IMR-90 (cell line): ENCODE data around the gene CFAP97D2. TPM values are rescaled to one million over a fixed set of nuclear protein-coding genes. Genes with fewer than 3 reads are reported as not detected.
A peak's percentile ranks its signal among the peaks of the same experiment; 100 is the strongest.

Source experiments
- ATAC-seq: fragments of 200-7000 bp; cut with Tn5 transposase; 2 replicates; pipeline ENCODE4 v1.9.1; 2020; ENCODE audit warnings: low read depth, mild to moderate bottlenecking, moderate library complexity
- BruUV-seq: library from RNA; stranded (reverse); fragments of 400-500 nt; replicated peaks from 2 replicates; lab custom pipeline; 2021; lab: Mats Ljungman, UMichigan
- CTCF ChIA-PET: fragments of 300-600 bp; formaldehyde crosslinking; extraction: SDS; loops from one replicate; lab custom pipeline; 2021; ENCODE audit warnings: antibody characterized with exemption; lab: Yijun Ruan, JAX
- POLR2A ChIA-PET: fragments of 300-600 bp; sonication (Branson Sonifier 250); formaldehyde crosslinking; loops from one replicate; lab custom pipeline; 2022; ENCODE audit warnings: antibody characterized with exemption; ENCODE audit not compliant: unreplicated experiment; lab: Charles Lee
- DNase-seq: peaks from one replicate; pipeline ENCODE4 v3.0.0; 2013
- H2AFZ ChIP-seq: replicated peaks from 2 replicates; pipeline ENCODE3; 2013; ENCODE audit warnings: low read length, mild to moderate bottlenecking; ENCODE audit not compliant: poor library complexity
- H2AK5ac ChIP-seq: 2 replicates; pipeline ENCODE4 v1.6.1; 2013; ENCODE audit warnings: low read depth, low read length, inconsistent platforms
- H2AK9ac ChIP-seq: replicated peaks from 2 replicates; pipeline ENCODE3; 2013; ENCODE audit warnings: mild to moderate bottlenecking, low read depth, low read length, moderate library complexity; ENCODE audit not compliant: poor library complexity
- H2BK120ac ChIP-seq: 2 replicates; pipeline ENCODE4 v1.6.1; 2013; ENCODE audit warnings: low read depth, low read length, inconsistent platforms
- H2BK15ac ChIP-seq: 3 replicates; pipeline ENCODE4 v1.6.1; 2013; ENCODE audit warnings: low read depth, low read length, inconsistent platforms
- H2BK20ac ChIP-seq: 2 replicates; pipeline ENCODE4 v1.6.1; 2013; ENCODE audit warnings: low read depth, mild to moderate bottlenecking, inconsistent platforms, low read length, moderate library complexity
- H2BK5ac ChIP-seq: 2 replicates; pipeline ENCODE4 v1.6.1; 2013; ENCODE audit warnings: mild to moderate bottlenecking, low read depth, low read length, inconsistent platforms; ENCODE audit not compliant: poor library complexity, severe bottlenecking
- H3K14ac ChIP-seq: replicated peaks from 2 replicates; pipeline ENCODE4 v1.6.1; 2013; ENCODE audit warnings: low read depth, low read length, inconsistent platforms
- H3K18ac ChIP-seq: 2 replicates; pipeline ENCODE4 v1.6.1; 2013; ENCODE audit warnings: low read depth, low read length, control low read depth
- H3K23ac ChIP-seq: 2 replicates; pipeline ENCODE4 v1.6.1; 2013; ENCODE audit warnings: low read depth, low read length, inconsistent platforms
- H3K27ac ChIP-seq: 2 replicates; pipeline ENCODE4 v1.5.1; 2013; ENCODE audit warnings: mild to moderate bottlenecking, control low read depth, low read length; ENCODE audit not compliant: insufficient read depth
- H3K27me3 ChIP-seq: 2 replicates; pipeline ENCODE4 v1.6.1; 2013; ENCODE audit warnings: low read length; ENCODE audit not compliant: control insufficient read depth, insufficient read depth
- H3K36me3 ChIP-seq: 2 replicates; pipeline ENCODE4 v1.6.1; 2013; ENCODE audit warnings: low read length, mixed read lengths; ENCODE audit not compliant: control insufficient read depth, insufficient read depth
- H3K4ac ChIP-seq: 2 replicates; pipeline ENCODE4 v1.6.1; 2013; ENCODE audit warnings: low read depth, low read length, inconsistent platforms
- H3K4me1 ChIP-seq: 2 replicates; pipeline ENCODE4 v1.6.1; 2013; ENCODE audit warnings: low read length, mixed read lengths; ENCODE audit not compliant: control insufficient read depth, insufficient read depth
- H3K4me2 ChIP-seq: 2 replicates; pipeline ENCODE4 v1.6.1; 2013; ENCODE audit warnings: low read depth, mild to moderate bottlenecking, control low read depth, low read length, moderate library complexity
- H3K4me3 ChIP-seq: 2 replicates; pipeline ENCODE4 v1.5.1; 2013; ENCODE audit warnings: low read depth, mild to moderate bottlenecking, control low read depth, low read length, moderate library complexity; ENCODE audit not compliant: insufficient read depth
- H3K56ac ChIP-seq: 2 replicates; pipeline ENCODE4 v1.6.1; 2013; ENCODE audit warnings: low read length, inconsistent platforms; ENCODE audit not compliant: insufficient read depth; ENCODE audit errors: extremely low read depth
- H3K79me1 ChIP-seq, 2 experiments: 2 replicates each; pipeline ENCODE4 v1.6.1; 2013; ENCODE audit warnings: low read length in 2 of 2, inconsistent platforms in 1 of 2, low read depth in 1 of 2
- H3K9ac ChIP-seq: 2 replicates; pipeline ENCODE4 v1.6.1; 2013; ENCODE audit warnings: low read depth, low read length, control low read depth
- H3K9me1 ChIP-seq: 2 replicates; pipeline ENCODE4 v1.6.1; 2013; ENCODE audit warnings: low read length, inconsistent platforms; ENCODE audit not compliant: insufficient read depth
- H3K9me3 ChIP-seq: 2 replicates; pipeline ENCODE4 v1.6.1; 2013; ENCODE audit warnings: low read length; ENCODE audit not compliant: control insufficient read depth, insufficient read depth
- H4K20me1 ChIP-seq: 2 replicates; pipeline ENCODE4 v1.6.1; 2013; ENCODE audit warnings: low read length, inconsistent platforms; ENCODE audit not compliant: insufficient read depth
- H4K5ac ChIP-seq: 2 replicates; pipeline ENCODE4 v1.6.1; 2013; ENCODE audit warnings: mild to moderate bottlenecking, low read depth, low read length, control low read depth
- H4K8ac ChIP-seq, 2 experiments: 2 replicates each; pipeline ENCODE4 v1.6.1; 2013; ENCODE audit warnings: low read depth in 2 of 2, low read length in 2 of 2, control low read depth in 1 of 2, inconsistent platforms in 1 of 2
- H4K91ac ChIP-seq: 2 replicates; pipeline ENCODE4 v1.6.1; 2013; ENCODE audit warnings: low read depth, low read length, inconsistent platforms; ENCODE audit not compliant: insufficient read depth
- NFE2L2 ChIP-seq: fragments of 150-350 bp; IDR thresholded peaks from 2 replicates; pipeline ENCODE4 v1.6.1; 2016; ENCODE audit warnings: low read depth, mild to moderate bottlenecking, low read length
- POLR2A ChIP-seq: IDR thresholded peaks from 2 replicates; pipeline ENCODE4 v1.6.1; 2012; ENCODE audit warnings: mild to moderate bottlenecking, low read depth, low read length
- WGBS, 2 experiments: methylation state at CpG; one replicate each; pipeline versions ENCODE4 v1.1.5 to v1.1.7; 2013; ENCODE audit warnings: missing lambda C conversion rate in 2 of 2; ENCODE audit not compliant: insufficient read length in 1 of 2; ENCODE audit errors: extremely low coverage in 2 of 2; 5-methylcytosine and 5-hydroxymethylcytosine counted together
- dilution Hi-C: fragments of 300-500 bp; cut with HindIII; formaldehyde crosslinking; loops from one replicate; pipeline ENCODE4 v1.14.3; 2018; ENCODE audit warnings: low sequenced_read_pairs; ENCODE audit not compliant: unreplicated experiment
- in situ Hi-C: fragments of 300-500 bp; cut with MboI; formaldehyde crosslinking; loops from 3 replicates; pipeline ENCODE4 v1.14.3; 2019; ENCODE audit warnings: low sequenced_read_pairs, inconsistent platforms, mixed read lengths
- intact Hi-C: fragments of 100-400 bp; cut with micrococcal nuclease; formaldehyde crosslinking; loops from 2 replicates; pipeline ENCODE4 v1.10.0; 2022
- polyA plus RNA-seq, 3 experiments: library from polyadenylated mRNA; depleted of rRNA; stranded (reverse); fragments of >200 nt; gene quantifications; 2 replicates each; pipeline ENCODE4 v1.2.3, GENCODE V29; 2012; ENCODE audit warnings: low replicate concordance in 1 of 3
- total RNA-seq: library from RNA; depleted of rRNA; stranded (reverse); fragments of >200 nt; gene quantifications from 2 replicates; pipeline ENCODE4 v1.2.3, GENCODE V29; 2012

CFAP97D2 gene
- total and polyA plus RNA-seq, 2 of the 4 experiments (the other 2 are of a cell fraction) = not detected

DNA sequence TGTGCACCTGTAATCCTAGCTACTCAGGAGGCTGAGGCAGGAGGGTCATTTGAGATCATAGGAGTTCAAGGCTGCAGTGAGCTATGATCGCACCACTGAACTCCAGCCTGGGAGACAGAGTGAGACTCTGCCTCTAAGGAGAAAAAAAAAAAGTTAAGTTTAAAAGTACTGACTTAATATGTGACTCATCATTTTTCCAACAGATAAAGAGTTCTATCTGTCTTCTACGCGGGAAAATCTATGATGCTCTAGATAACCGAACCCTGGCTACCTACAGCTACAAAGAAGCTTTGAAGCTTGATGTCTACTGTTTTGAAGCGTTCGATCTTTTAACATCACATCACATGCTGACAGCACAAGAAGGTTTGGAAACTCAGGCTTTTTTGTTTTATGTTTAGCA is 62.9 kb downstream of the CFAP97D2 start:
- in situ Hi-C loops = no loop called here

More for the DNA sequence above, 62.9 kb downstream of the CFAP97D2 start:
- no peaks in the 10 kb centered on the region for H3K9me3 ChIP-seq
- intact Hi-C loops = no loop called here
- no peak overlapping the region for H3K4me2 ChIP-seq
- H3K27ac ChIP-seq = no peak overlapping the region
- no peak overlapping the region for H3K18ac ChIP-seq
- ATAC-seq (no peak), DNase-seq (peak; percentile 26)
- H3K23ac ChIP-seq = no peak overlapping the region
- H4K91ac ChIP-seq = no peak overlapping the region
- no peak overlapping the region for H2BK5ac ChIP-seq
- peaks cover 9% of the 10 kb centered on the region for H3K9me1 ChIP-seq
- H3K9ac ChIP-seq = no peak overlapping the region
- peaks cover 60% of the 10 kb centered on the region for H3K36me3 ChIP-seq
- POLR2A ChIA-PET = no interaction called here
- dilution Hi-C loops = no loop called here
- CTCF ChIA-PET = no interaction called here
- no peaks in the 10 kb centered on the region for H3K27me3 ChIP-seq
- H3K4me3 ChIP-seq = no peak overlapping the region
- H4K5ac ChIP-seq = no peak overlapping the region
- no peak overlapping the region for H3K14ac ChIP-seq
- H3K4me1 ChIP-seq = peaks cover 7% of the 10 kb centered on the region
- H2BK20ac ChIP-seq = no peak overlapping the region
- H4K8ac ChIP-seq = no peak overlapping the region
- no peak overlapping the region for H3K56ac ChIP-seq
- no peak overlapping the region for H2BK15ac ChIP-seq
- no CpG with 5 or more reads among the region's 6 CpGs for WGBS, 2 experiments
- no peak overlapping the region for H3K4ac ChIP-seq
- no TSS peak for BruUV-seq
- H4K20me1 ChIP-seq = peaks cover 2% of the 10 kb centered on the region; the same call in 1 of the 2 replicates
- H3K79me1 ChIP-seq = peaks cover 27 to 58% of the 10 kb centered on the region in 2 experiments
- H2AK9ac ChIP-seq = no peak overlapping the region
- no peak for TF ChIP-seq POLR2A
- TF ChIP-seq NFE2L2 = peak; percentile 58; the same call in 1 of the 2 replicates
- no peak overlapping the region for H2AFZ ChIP-seq
- no peak overlapping the region for H2AK5ac ChIP-seq
- H2BK120ac ChIP-seq = no peak overlapping the region
